Caco-2 (cell line): Measurements from ENCODE around the gene HCRT. TPM values are rescaled to one million over a fixed set of nuclear protein-coding genes. Genes with fewer than 3 reads are reported as not detected.

ENCODE experiments used
- BruUV-seq: library from RNA; stranded (reverse); fragments of 400-500 nt; replicated peaks from 2 replicates; lab custom pipeline; 2021; lab: Mats Ljungman, UMichigan
- CTCF ChIA-PET: fragments of 300-600 bp; sonication (Branson Sonifier 250); formaldehyde crosslinking; loops from one replicate; lab custom pipeline; 2022; ENCODE audit warnings: antibody characterized with exemption; lab: Charles Lee
- POLR2A ChIA-PET: fragments of 300-600 bp; sonication (Branson Sonifier 250); formaldehyde crosslinking; loops from one replicate; lab custom pipeline; 2022; ENCODE audit warnings: antibody characterized with exemption; lab: Charles Lee
- DNase-seq, 2 experiments: peaks; one replicate each; pipeline versions ENCODE4 v3.0.0 to v3.0.0-alpha.2; 2020 to 2022
- H3K27me3 ChIP-seq: replicated peaks from 2 replicates; pipeline ENCODE4 v1.6.0; 2011; ENCODE audit warnings: low read length; ENCODE audit not compliant: control insufficient read depth, insufficient read depth
- H3K36me3 ChIP-seq: 2 replicates; pipeline ENCODE4 v1.5.1; 2011; ENCODE audit warnings: low read length; ENCODE audit not compliant: control insufficient read depth, insufficient read depth
- H3K4me1 ChIP-seq: fragments of 250-450 bp; sonication (Bioruptor Pico); 2 replicates; pipeline ENCODE4 v1.5.1; 2020; ENCODE audit warnings: mild to moderate bottlenecking
- H3K4me3 ChIP-seq: 2 replicates; pipeline ENCODE4 v1.5.1; 2011; ENCODE audit warnings: low read depth, mild to moderate bottlenecking, control low read depth, low read length
- H3K9me3 ChIP-seq: fragments of 250-450 bp; sonication (Bioruptor Pico); 2 replicates; pipeline ENCODE4 v1.5.1; 2020; ENCODE audit warnings: mild to moderate bottlenecking, moderate library complexity
- H3K27ac Mint-ChIP-seq: one replicate; pipeline ENCODE4 v1.8.0; 2022; ENCODE audit warnings: mixed read lengths; ENCODE audit not compliant: unreplicated experiment
- H3K27me3 Mint-ChIP-seq: one replicate; pipeline ENCODE4 v1.8.0; 2022; ENCODE audit warnings: mixed read lengths; ENCODE audit not compliant: insufficient read depth, unreplicated experiment
- H3K36me3 Mint-ChIP-seq: one replicate; pipeline ENCODE4 v1.8.0; 2022; ENCODE audit warnings: mild to moderate bottlenecking, mixed read lengths; ENCODE audit not compliant: insufficient read depth, unreplicated experiment
- H3K4me1 Mint-ChIP-seq: one replicate; pipeline ENCODE4 v1.8.0; 2022; ENCODE audit warnings: low read depth, mixed read lengths; ENCODE audit not compliant: unreplicated experiment
- H3K4me3 Mint-ChIP-seq: one replicate; pipeline ENCODE4 v1.8.0; 2022; ENCODE audit warnings: mild to moderate bottlenecking, moderate library complexity, mixed read lengths; ENCODE audit not compliant: unreplicated experiment
- H3K9me3 Mint-ChIP-seq: one replicate; pipeline ENCODE4 v1.8.0; 2022; ENCODE audit warnings: mixed read lengths; ENCODE audit not compliant: unreplicated experiment
- intact Hi-C: fragments of 100-400 bp; cut with micrococcal nuclease; formaldehyde crosslinking; loops from one replicate; pipeline ENCODE4 v1.10.0; 2022; ENCODE audit not compliant: unreplicated experiment
- total RNA-seq: library from RNA; stranded (reverse); gene quantifications from 2 replicates; pipeline ENCODE4 v1.2.3, GENCODE V29; 2022
- TF ChIP-seq, protein P1 (sequence below), 2 experiments: fragments of 200-600 bp in 1 of 2; IDR thresholded peaks; 1 replicate in 1 of 2; 2 replicates in 1 of 2; pipeline versions ENCODE4 v1.5.1 to v1.8.0; 2011 to 2022; ENCODE audit warnings: antibody characterized with exemption in 1 of 2, control low read depth in 1 of 2, inconsistent platforms in 1 of 2, low read depth in 1 of 2, low read length in 1 of 2, mild to moderate bottlenecking in 1 of 2, moderate library complexity in 1 of 2; ENCODE audit not compliant: insufficient read depth in 1 of 2, severe bottlenecking in 1 of 2, unreplicated experiment in 1 of 2

The HCRT gene
- total RNA-seq, 1 experiment from 2014 or later: not detected

DNA sequence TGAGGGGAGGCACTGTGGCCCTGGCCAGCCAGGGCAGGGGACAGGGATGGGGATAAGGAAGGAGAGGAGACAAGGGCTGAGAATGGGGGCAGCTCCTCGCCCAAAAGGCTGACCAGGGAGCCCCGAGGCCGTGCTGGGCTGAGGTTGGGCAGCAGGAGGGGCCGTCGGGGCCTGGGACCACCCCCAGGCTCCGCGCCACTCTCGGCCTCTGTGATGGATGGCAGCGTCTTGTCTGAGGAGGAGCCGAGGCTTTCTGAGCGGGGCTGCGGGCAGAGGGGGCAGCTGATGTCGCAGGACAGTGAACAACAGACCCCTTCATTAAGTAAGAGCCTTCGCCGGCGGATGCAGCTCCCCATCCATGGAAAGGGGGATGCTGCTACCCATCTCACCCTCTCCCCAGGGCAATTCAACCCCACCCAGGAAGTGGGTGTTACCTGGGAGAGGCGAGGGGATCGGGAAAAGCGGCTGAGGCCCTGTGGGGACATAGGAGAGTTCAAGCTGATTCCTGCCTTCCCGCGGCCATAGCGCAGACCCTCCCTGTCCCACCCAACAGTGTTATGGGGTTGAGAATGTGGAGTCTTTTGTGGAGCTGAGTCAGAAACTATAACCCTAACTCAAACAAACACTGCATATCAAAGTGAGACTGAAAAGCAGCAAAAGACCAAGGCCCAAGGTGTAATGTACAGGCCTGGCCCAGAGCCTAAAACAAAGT lies 21.4 kb downstream of the HCRT start:
- POLR2A ChIA-PET: no interaction called here
- H3K36me3 ChIP-seq: no peaks in the 10 kb centered on the region

GRCh38 chr17:42163113-42163512 lies 22.1 kb downstream of the HCRT start:
- no peak overlapping the region for H3K27ac Mint-ChIP-seq
- peak in 1 of 2 experiments; percentile 51 for DNase-seq
- no peaks in the 10 kb centered on the region for H3K27me3 Mint-ChIP-seq
- Histone ChIP-seq H3K27me3 (no peaks in the 10 kb centered on the region), H3K9me3 (no peaks in the 10 kb centered on the region), H3K4me1 (no peaks in the 10 kb centered on the region), H3K36me3 (no peaks in the 10 kb centered on the region), H3K4me3 (no peak overlapping the region)
- CTCF ChIA-PET: interaction anchor here (1.1 kb wide), 1 partner anchor 18 kb away, joined by 3 read pairs; the partner anchor contains the start of gene KCNH4
- POLR2A ChIA-PET: no interaction called here
- no TSS peak for BruUV-seq
- intact Hi-C loops: no loop called here
- TF ChIP-seq, protein P1, sequence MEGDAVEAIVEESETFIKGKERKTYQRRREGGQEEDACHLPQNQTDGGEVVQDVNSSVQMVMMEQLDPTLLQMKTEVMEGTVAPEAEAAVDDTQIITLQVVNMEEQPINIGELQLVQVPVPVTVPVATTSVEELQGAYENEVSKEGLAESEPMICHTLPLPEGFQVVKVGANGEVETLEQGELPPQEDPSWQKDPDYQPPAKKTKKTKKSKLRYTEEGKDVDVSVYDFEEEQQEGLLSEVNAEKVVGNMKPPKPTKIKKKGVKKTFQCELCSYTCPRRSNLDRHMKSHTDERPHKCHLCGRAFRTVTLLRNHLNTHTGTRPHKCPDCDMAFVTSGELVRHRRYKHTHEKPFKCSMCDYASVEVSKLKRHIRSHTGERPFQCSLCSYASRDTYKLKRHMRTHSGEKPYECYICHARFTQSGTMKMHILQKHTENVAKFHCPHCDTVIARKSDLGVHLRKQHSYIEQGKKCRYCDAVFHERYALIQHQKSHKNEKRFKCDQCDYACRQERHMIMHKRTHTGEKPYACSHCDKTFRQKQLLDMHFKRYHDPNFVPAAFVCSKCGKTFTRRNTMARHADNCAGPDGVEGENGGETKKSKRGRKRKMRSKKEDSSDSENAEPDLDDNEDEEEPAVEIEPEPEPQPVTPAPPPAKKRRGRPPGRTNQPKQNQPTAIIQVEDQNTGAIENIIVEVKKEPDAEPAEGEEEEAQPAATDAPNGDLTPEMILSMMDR (IDR thresholded peaks at IDR 0.05; ENCODE audit: insufficient read depth in 1 of 2, low read depth in 1 of 2, low read length in 1 of 2, severe bottlenecking in 1 of 2, unreplicated experiment in 1 of 2): peak; percentile 42 to 44
- H3K4me3 Mint-ChIP-seq: no peak overlapping the region
- H3K36me3 Mint-ChIP-seq: no peaks in the 10 kb centered on the region
- no peaks in the 10 kb centered on the region for H3K4me1 Mint-ChIP-seq
- H3K9me3 Mint-ChIP-seq: no peaks in the 10 kb centered on the region

More for the DNA sequence above, 21.4 kb downstream of the HCRT start:
- no TSS peak for BruUV-seq
- DNase-seq: no peak
- H3K4me3 ChIP-seq: no peak overlapping the region
- TF ChIP-seq, protein P1 (IDR thresholded peaks at IDR 0.05; ENCODE audit: insufficient read depth in 1 of 2, low read depth in 1 of 2, low read length in 1 of 2, severe bottlenecking in 1 of 2, unreplicated experiment in 1 of 2): no peak
- H3K4me3 Mint-ChIP-seq: no peak overlapping the region
- H3K9me3 Mint-ChIP-seq: no peaks in the 10 kb centered on the region
- CTCF ChIA-PET: interaction anchor here (1.1 kb wide), 1 partner anchor 18 kb away, joined by 3 read pairs; the partner anchor contains the start of gene KCNH4
- H3K27ac Mint-ChIP-seq: no peak overlapping the region
- no peaks in the 10 kb centered on the region for H3K27me3 ChIP-seq
- H3K4me1 ChIP-seq: no peaks in the 10 kb centered on the region
- H3K4me1 Mint-ChIP-seq: no peaks in the 10 kb centered on the region
- intact Hi-C loops: no loop called here
- H3K9me3 ChIP-seq: no peaks in the 10 kb centered on the region
- no peaks in the 10 kb centered on the region for H3K27me3 Mint-ChIP-seq
- no peaks in the 10 kb centered on the region for H3K36me3 Mint-ChIP-seq

- Histone ChIP-seq H3K27me3 (no peaks in the 10 kb centered on the region), H3K9me3 (no peaks in the 10 kb centered on the region), H3K4me1 (no peaks in the 10 kb centered on the region), H3K4me3 (no peak overlapping the region), H3K36me3 (no peaks in the 10 kb centered on the region)
- ChIA-PET CTCF (no interaction called here), POLR2A (no interaction called here)
- H3K4me3 Mint-ChIP-seq: no peak overlapping the region
- H3K4me1 Mint-ChIP-seq: no peaks in the 10 kb centered on the region
- no peaks in the 10 kb centered on the region for H3K9me3 Mint-ChIP-seq
- H3K27me3 Mint-ChIP-seq: no peaks in the 10 kb centered on the region
- intact Hi-C loops: no loop called here
- BruUV-seq: no TSS peak
- H3K27ac Mint-ChIP-seq: no peak overlapping the region
- DNase-seq: no peak
- no peaks in the 10 kb centered on the region for H3K36me3 Mint-ChIP-seq
- TF ChIP-seq, protein P1 (IDR thresholded peaks at IDR 0.05; ENCODE audit: insufficient read depth in 1 of 2, low read depth in 1 of 2, low read length in 1 of 2, severe bottlenecking in 1 of 2, unreplicated experiment in 1 of 2): no peak
Observed at GRCh38 chr17:42160531-42160910, 24.7 kb downstream of the HCRT start.
